HUDEP-2 (cell line): Measurements from ENCODE around the gene DLAT.
"Not testable (repeated sequence)": the region's sequence is repeated elsewhere in the genome, so short reads cannot be mapped to it uniquely, and the experiment has no call there.

Source experiments
- DNase-seq, 76 experiments: peaks; one replicate each; lab custom pipeline; 2025; ENCODE audit not compliant: unreplicated experiment in 76 of 76; lab: John Stamatoyannopoulos, UW

Gene DLAT

GRCh38 chr11:112004389-112004788 is 20.8 kb upstream of the DLAT start:
- peak in 14 of 76 experiments; percentile 2 to 30 (median 12) for DNase-seq

- no peak for DNase-seq
Observed at GRCh38 chr11:112005422-112006094, 19.6 kb upstream of the DLAT start.

GRCh38 chr11:112006095-112006441 is 19.1 kb upstream of the DLAT start:
- not testable (repeated sequence) for DNase-seq

GRCh38 chr11:112011451-112011850 is 13.8 kb upstream of the DLAT start:
- DNase-seq: not testable (repeated sequence)

- peak in 21 of 76 experiments; percentile 2 to 51 (median 21) for DNase-seq
Observed at GRCh38 chr11:112012874-112013273, 12.3 kb upstream of the DLAT start.

- no peak for DNase-seq
Observed at GRCh38 chr11:112013497-112014164, 11.6 kb upstream of the DLAT start.

GRCh38 chr11:112016088-112016764 is 9.0 kb upstream of the DLAT start:
- DNase-seq: peak in 1 of 76 experiments; percentile 1

- DNase-seq: no peak
Observed at GRCh38 chr11:112016765-112017376, 8.3 kb upstream of the DLAT start.

GRCh38 chr11:112017538-112017937 is 7.7 kb upstream of the DLAT start:
- DNase-seq: no peak

GRCh38 chr11:112019066-112019465 is 6.1 kb upstream of the DLAT start:
- no peak for DNase-seq

- no peak for DNase-seq
Observed at GRCh38 chr11:112023104-112023503, 2.1 kb upstream of the DLAT start.

GRCh38 chr11:112024178-112024772 is 933 bp upstream of the DLAT start:
- DNase-seq: peak in 16 of 76 experiments; percentile 1 to 51 (median 22)

- peak in 7 of 76 experiments; percentile 17 to 55 (median 30) for DNase-seq
Observed at GRCh38 chr11:112025707-112026106, 499 bp downstream of the DLAT start.

GRCh38 chr11:112026784-112027410 is 1.7 kb downstream of the DLAT start:
- not testable (repeated sequence) for DNase-seq

GRCh38 chr11:112029460-112029859 is 4.3 kb downstream of the DLAT start:
- DNase-seq: no peak

- no peak for DNase-seq
Observed at GRCh38 chr11:112033902-112034301, 8.7 kb downstream of the DLAT start.

- peak in 2 of 76 experiments; percentile 7 to 12 for DNase-seq
Observed at GRCh38 chr11:112037527-112037926, 12.3 kb downstream of the DLAT start.

GRCh38 chr11:112042161-112042960 is 17.2 kb downstream of the DLAT start:
- peak in 3 of 76 experiments; percentile 8 to 16 (median 13) for DNase-seq

- DNase-seq: no peak
Observed at GRCh38 chr11:112042961-112043304, 17.7 kb downstream of the DLAT start.

- no peak for DNase-seq
Observed at GRCh38 chr11:112044961-112045360, 19.8 kb downstream of the DLAT start.
